Endothelial cell of umbilical vein (primary cell): ENCODE measurements around the gene SGTB. TPM values are rescaled to one million over a fixed set of nuclear protein-coding genes. Genes with fewer than 3 reads are reported as not detected.

Experiments
- BruUV-seq: library from RNA; stranded (reverse); fragments of 400-500 nt; replicated peaks from 2 replicates; lab custom pipeline; 2021; lab: Mats Ljungman, UMichigan
- CTCF ChIA-PET: fragments of 300-600, 350-600 bp; sonication (Branson Sonifier 250); formaldehyde crosslinking; loops from one replicate; lab custom pipeline; 2021; ENCODE audit warnings: antibody characterized with exemption, inconsistent platforms; lab: Charles Lee
- POLR2A ChIA-PET: fragments of 300-600, 350-600 bp; sonication (Branson Sonifier 250); formaldehyde crosslinking; loops from one replicate; lab custom pipeline; 2021; ENCODE audit warnings: antibody characterized with exemption, inconsistent platforms; lab: Charles Lee
- DNase-seq: peaks from one replicate; pipeline ENCODE4 v3.0.0-alpha.2; 2011; ENCODE audit warnings: low read depth, low spot score
- FAIRE-seq: peaks from 2 replicates; lab custom pipeline; 2011; peaks lifted over from hg19 to GRCh38; lab: Jason Lieb, UNC
- H2AFZ ChIP-seq: 2 replicates; pipeline ENCODE4 v1.6.0; 2012; ENCODE audit warnings: low read depth, low read length, control low read depth, inconsistent platforms
- H3K27ac ChIP-seq: 2 replicates; pipeline ENCODE4 v1.5.1; 2011; ENCODE audit warnings: low read depth, mild to moderate bottlenecking, control low read depth, low read length, moderate library complexity; ENCODE audit not compliant: insufficient read depth
- H3K27me3 ChIP-seq, 2 experiments: 2 replicates each; pipeline versions ENCODE4 v1.6.0 to v1.6.1; 2011; ENCODE audit warnings: low read length in 2 of 2, mixed read lengths in 1 of 2; ENCODE audit not compliant: control insufficient read depth in 2 of 2, insufficient read depth in 2 of 2
- H3K36me3 ChIP-seq, 2 experiments: 2 replicates in 1 of 2; 3 replicates in 1 of 2; pipeline ENCODE4 v1.5.1; 2011; ENCODE audit warnings: low read length in 2 of 2, mild to moderate bottlenecking in 1 of 2, moderate library complexity in 1 of 2; ENCODE audit not compliant: control insufficient read depth in 2 of 2, insufficient read depth in 2 of 2; ENCODE audit errors: extremely low read depth in 1 of 2
- H3K4me1 ChIP-seq: 3 replicates; pipeline ENCODE4 v1.5.1; 2011; ENCODE audit warnings: mild to moderate bottlenecking, low read length; ENCODE audit not compliant: control insufficient read depth, insufficient read depth; ENCODE audit errors: extremely low read depth
- H3K4me2 ChIP-seq: 2 replicates; pipeline ENCODE4 v1.6.1; 2011; ENCODE audit warnings: low read length, control low read depth, mixed read lengths; ENCODE audit not compliant: insufficient read depth
- H3K4me3 ChIP-seq, 3 experiments: fragments of 200-600 bp in 1 of 3; sonication (generic), shearing (Covaris generic) in 1 of 3; replicated peaks in 1 of 3; 2 replicates each; pipeline ENCODE4 v1.5.1; 2011 to 2016; ENCODE audit warnings: control low read depth in 3 of 3, low read length in 3 of 3, mild to moderate bottlenecking in 2 of 3, inconsistent platforms in 1 of 3, low read depth in 1 of 3, moderate library complexity in 1 of 3; ENCODE audit not compliant: insufficient read depth in 1 of 3
- H3K79me2 ChIP-seq: 2 replicates; pipeline ENCODE4 v1.6.0; 2012; ENCODE audit warnings: low read length, inconsistent platforms; ENCODE audit not compliant: control insufficient read depth, insufficient read depth
- H3K9ac ChIP-seq: replicated peaks from 2 replicates; pipeline ENCODE3; 2011; ENCODE audit warnings: low read length, control low read depth; ENCODE audit not compliant: insufficient read depth; ENCODE audit errors: extremely low read depth
- H3K9me1 ChIP-seq: replicated peaks from 3 replicates; pipeline ENCODE4 v1.6.0; 2011; ENCODE audit warnings: mild to moderate bottlenecking, low read length; ENCODE audit not compliant: control insufficient read depth, insufficient read depth; ENCODE audit errors: extremely low read depth
- H3K9me3 ChIP-seq: replicated peaks from 2 replicates; pipeline ENCODE4 v1.5.1; 2012; ENCODE audit warnings: low read length, inconsistent platforms; ENCODE audit not compliant: control insufficient read depth, insufficient read depth
- H4K20me1 ChIP-seq: replicated peaks from 2 replicates; pipeline ENCODE3; 2011; ENCODE audit warnings: mild to moderate bottlenecking, low read length; ENCODE audit not compliant: control insufficient read depth, insufficient read depth; ENCODE audit errors: extremely low read depth
- EZH2 ChIP-seq: IDR thresholded peaks from 2 replicates; pipeline ENCODE4 v1.6.1; 2012; ENCODE audit warnings: borderline replicate concordance, low read depth, mild to moderate bottlenecking, moderate library complexity, low read length, inconsistent platforms; ENCODE audit not compliant: severe bottlenecking
- FOS ChIP-seq: IDR thresholded peaks from 2 replicates; pipeline ENCODE4 v1.6.1; 2011; ENCODE audit warnings: mild to moderate bottlenecking, low read length, moderate library complexity, borderline replicate concordance; ENCODE audit not compliant: insufficient read depth
- JUN ChIP-seq: IDR thresholded peaks from 2 replicates; pipeline ENCODE4 v1.6.1; 2011; ENCODE audit warnings: borderline replicate concordance, low read depth; ENCODE audit not compliant: insufficient read length, insufficient read depth
- MYC ChIP-seq: IDR thresholded peaks from one replicate; pipeline ENCODE4 v1.6.1; 2011; ENCODE audit warnings: mild to moderate bottlenecking, low read depth, low read length
- dilution Hi-C: fragments of 300-500 bp; cut with MboI; formaldehyde crosslinking; loops from one replicate; pipeline ENCODE4 v1.15.0; 2019; ENCODE audit warnings: low sequenced_read_pairs; ENCODE audit not compliant: extremely low pct_ligation_motif_present
- intact Hi-C: fragments of 100-400 bp; cut with micrococcal nuclease; formaldehyde crosslinking; loops from one replicate; pipeline ENCODE4 v1.10.0; 2022
- polyA plus RNA-seq, 4 experiments: library from polyadenylated mRNA; depleted of rRNA in 3 of 4; stranded (reverse) in 3 of 4; unstranded in 1 of 4; fragments of >200 nt; gene quantifications; 2 replicates each; pipeline versions ENCODE4 v1.2.1 to v1.2.3, GENCODE V29; 2011 to 2012; ENCODE audit warnings: missing spikeins in 1 of 4
- total RNA-seq: library from RNA; stranded (reverse); gene quantifications from 2 replicates; pipeline ENCODE4 v1.2.3, GENCODE V29; 2021
- TF ChIP-seq, protein P1 (sequence below): IDR thresholded peaks from 2 replicates; pipeline ENCODE4 v1.6.1; 2011; ENCODE audit not compliant: insufficient read depth, insufficient read length
- TF ChIP-seq, protein P2 (sequence below), 2 donors: IDR thresholded peaks; 1 replicate in 1 of 2; 2 replicates in 1 of 2; pipeline ENCODE4 v1.5.1; 2011; ENCODE audit warnings: low read length in 2 of 2, mild to moderate bottlenecking in 2 of 2, moderate library complexity in 2 of 2, control low read depth in 1 of 2, inconsistent platforms in 1 of 2, low read depth in 1 of 2; ENCODE audit not compliant: insufficient read depth in 1 of 2; ENCODE audit errors: extremely low read depth in 1 of 2

SGTB gene
- total and polyA plus RNA-seq, 2 donors (not counting 3 experiments of a cell fraction or from before 2014, with no cell fraction given) = 3.1 to 14.1 TPM

DNA sequence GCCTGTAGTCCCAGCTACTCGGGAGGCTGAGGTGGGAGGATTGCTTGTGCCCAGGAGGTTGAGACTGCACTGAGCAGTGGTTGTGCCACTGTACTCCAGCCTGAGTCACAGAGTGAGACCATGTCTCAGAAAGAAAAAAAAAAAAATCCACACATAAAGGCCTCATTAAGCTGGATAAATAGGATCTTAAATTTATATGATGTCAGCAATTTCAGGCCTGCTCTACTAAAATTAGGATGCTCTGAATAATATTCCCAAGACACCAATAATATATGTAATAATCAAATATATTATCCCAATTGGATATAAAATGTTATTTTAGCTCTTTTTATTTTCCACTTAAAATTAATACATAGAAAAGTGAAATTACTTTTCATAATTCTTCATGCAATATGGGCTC lies 43.7 kb upstream of the SGTB start:
- Histone ChIP-seq H3K4me1 (peaks cover 16% of the 10 kb centered on the region), H3K9ac (no peak overlapping the region), H3K9me3 (no peaks in the 10 kb centered on the region), H3K4me3 (no peak overlapping the region), H3K4me2 (no peak overlapping the region), H3K9me1 (no peaks in the 10 kb centered on the region), H3K79me2 (no peaks in the 10 kb centered on the region), H2AFZ (no peak overlapping the region), H3K27ac (no peak overlapping the region), H3K27me3 (no peaks in the 10 kb centered on the region), H4K20me1 (no peaks in the 10 kb centered on the region), H3K36me3 (no peaks in the 10 kb centered on the region)
- dilution Hi-C loops = no loop called here
- no TSS peak for BruUV-seq
- ChIA-PET POLR2A (no interaction called here), CTCF (no interaction called here)
- TF ChIP-seq FOS = no peak
- TF ChIP-seq JUN = no peak
- no peak for TF ChIP-seq MYC
- no peak for TF ChIP-seq EZH2
- TF ChIP-seq, protein P1, sequence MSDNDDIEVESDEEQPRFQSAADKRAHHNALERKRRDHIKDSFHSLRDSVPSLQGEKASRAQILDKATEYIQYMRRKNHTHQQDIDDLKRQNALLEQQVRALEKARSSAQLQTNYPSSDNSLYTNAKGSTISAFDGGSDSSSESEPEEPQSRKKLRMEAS = no peak
- TF ChIP-seq, protein P2, sequence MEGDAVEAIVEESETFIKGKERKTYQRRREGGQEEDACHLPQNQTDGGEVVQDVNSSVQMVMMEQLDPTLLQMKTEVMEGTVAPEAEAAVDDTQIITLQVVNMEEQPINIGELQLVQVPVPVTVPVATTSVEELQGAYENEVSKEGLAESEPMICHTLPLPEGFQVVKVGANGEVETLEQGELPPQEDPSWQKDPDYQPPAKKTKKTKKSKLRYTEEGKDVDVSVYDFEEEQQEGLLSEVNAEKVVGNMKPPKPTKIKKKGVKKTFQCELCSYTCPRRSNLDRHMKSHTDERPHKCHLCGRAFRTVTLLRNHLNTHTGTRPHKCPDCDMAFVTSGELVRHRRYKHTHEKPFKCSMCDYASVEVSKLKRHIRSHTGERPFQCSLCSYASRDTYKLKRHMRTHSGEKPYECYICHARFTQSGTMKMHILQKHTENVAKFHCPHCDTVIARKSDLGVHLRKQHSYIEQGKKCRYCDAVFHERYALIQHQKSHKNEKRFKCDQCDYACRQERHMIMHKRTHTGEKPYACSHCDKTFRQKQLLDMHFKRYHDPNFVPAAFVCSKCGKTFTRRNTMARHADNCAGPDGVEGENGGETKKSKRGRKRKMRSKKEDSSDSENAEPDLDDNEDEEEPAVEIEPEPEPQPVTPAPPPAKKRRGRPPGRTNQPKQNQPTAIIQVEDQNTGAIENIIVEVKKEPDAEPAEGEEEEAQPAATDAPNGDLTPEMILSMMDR (IDR thresholded peaks at IDR 0.05; ENCODE audit: extremely low read depth in 1 of 2, insufficient read depth in 1 of 2, low read depth in 1 of 2, low read length in 2 of 2) = no peak
- no peak for DNase-seq
- intact Hi-C loops = loop anchor here (10.0 kb wide), 1 partner anchor 379 kb away; the partner anchor contains the start of gene SREK1
- no peak for FAIRE-seq
